A172 (cell line): ENCODE results near the gene MALT1. TPM values are rescaled to one million over a fixed set of nuclear protein-coding genes. Genes with fewer than 3 reads are reported as not detected.
A peak's percentile ranks its signal among the peaks of the same experiment; 100 is the strongest.
"Not testable (repeated sequence)": the region's sequence is repeated elsewhere in the genome, so short reads cannot be mapped to it uniquely, and the experiment has no call there.

Experiments used
- DNase-seq: peaks from one replicate; pipeline ENCODE4 v3.0.0-alpha.2; 2015; ENCODE audit warnings: low spot score
- total RNA-seq: library from RNA; depleted of rRNA; stranded (reverse); fragments of >200 nt; shearing (Covaris generic); gene quantifications from 2 replicates; pipeline ENCODE4 v1.2.3, GENCODE V29; 2014

The MALT1 gene
- total RNA-seq, 1 experiment from 2014 or later: 69.0 TPM

DNA sequence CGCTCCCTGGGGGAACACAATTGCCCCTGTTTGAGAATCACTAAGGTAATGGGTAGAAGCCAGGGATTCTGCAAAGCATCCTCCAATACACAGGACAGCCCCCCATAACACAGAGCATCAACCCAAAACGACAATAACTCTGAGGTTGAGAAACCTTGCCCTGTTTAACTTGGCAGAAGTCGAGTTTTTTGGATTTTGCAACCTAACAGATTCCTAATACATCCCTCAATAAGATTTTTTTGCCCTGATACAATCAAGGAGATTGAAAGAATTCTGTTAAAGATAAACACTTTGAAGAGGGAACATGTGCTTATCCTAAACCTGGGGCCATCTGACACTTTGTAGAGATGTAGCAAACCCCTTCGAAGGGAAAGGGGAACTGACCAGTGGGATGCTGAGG, 100.9 kb downstream of the MALT1 start:
- DNase-seq: no peak

DNA sequence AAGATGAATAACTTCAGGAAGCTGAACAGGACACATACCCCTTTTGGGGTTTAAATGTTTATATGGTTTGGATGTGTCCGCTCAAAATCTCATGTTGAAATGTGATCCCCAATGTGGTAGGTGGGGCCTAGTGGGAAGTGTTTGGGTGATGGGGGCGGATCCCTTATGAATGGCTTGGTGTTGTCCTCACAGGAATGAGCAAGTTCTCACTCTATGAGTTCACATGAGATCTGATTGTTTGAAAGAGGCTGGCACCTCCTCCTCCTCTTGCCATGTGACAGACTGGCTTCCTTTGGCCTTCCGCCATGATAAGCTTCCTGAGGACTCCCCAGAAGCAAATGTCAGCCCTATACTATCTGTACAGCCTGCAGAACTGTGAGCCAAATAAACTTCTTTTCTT, 104.8 kb downstream of the MALT1 start:
- peak; percentile 38 for DNase-seq

DNA sequence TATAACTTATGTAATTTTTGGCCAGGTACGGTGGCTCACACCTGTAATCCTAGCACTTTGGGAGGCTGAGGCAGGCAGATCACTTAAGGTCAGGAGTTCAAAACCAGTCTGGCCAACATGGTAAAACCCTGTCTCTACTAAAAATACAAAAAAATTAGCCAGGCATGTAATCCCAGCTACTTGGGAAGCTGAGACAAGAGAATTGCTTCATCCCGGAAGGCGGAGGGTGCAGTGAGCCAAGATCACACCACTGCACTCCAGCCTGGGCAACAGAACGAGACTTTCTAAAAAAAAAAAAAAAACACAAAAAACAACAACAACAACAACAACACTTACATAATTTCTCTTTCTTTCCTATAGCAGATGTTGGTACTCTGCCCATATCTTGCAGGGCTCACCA, 105.3 kb downstream of the MALT1 start:
- not testable (repeated sequence) for DNase-seq

DNA sequence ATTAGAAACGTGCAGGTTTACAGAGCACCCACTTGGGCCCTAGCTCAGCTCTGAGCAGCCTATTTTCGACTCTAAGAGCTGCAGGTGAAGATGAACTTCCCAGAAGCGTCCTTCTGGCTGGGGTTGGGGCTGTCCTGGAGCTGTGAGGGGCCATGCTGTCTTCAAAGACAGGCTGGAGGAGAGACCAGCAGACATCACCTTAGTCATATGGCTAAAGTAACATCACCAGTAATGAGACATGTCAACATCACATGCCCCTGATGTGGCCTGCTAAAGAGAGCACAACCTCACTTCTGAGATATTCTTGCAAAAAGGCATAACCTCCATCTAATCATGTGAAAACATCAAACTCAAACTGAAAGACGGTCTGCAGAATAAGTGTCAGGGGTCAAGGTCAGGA, 106.2 kb downstream of the MALT1 start:
- no peak for DNase-seq

- DNase-seq: no peak
Measured at GRCh38 chr18:58779529-58779928, 108.3 kb downstream of the MALT1 start.

DNA sequence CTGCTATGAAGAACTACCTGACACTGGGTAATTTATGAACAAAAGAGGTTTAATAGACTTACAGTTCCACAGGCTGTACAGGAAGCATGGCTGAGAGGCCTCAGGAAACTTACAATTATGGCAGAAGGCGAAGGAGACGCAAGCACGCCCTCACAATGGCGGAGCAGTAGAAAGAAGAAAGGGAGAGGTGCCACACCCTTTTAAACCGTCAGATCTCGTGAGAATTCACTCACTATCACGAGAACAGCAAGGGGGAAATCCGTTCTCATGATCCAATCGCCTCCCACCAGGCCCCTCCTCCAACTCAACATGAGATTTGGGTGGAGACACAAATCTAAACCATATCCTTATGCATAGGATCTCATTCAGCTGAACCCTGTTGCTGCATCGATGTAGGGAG, 108.8 kb downstream of the MALT1 start:
- DNase-seq: no peak

DNA sequence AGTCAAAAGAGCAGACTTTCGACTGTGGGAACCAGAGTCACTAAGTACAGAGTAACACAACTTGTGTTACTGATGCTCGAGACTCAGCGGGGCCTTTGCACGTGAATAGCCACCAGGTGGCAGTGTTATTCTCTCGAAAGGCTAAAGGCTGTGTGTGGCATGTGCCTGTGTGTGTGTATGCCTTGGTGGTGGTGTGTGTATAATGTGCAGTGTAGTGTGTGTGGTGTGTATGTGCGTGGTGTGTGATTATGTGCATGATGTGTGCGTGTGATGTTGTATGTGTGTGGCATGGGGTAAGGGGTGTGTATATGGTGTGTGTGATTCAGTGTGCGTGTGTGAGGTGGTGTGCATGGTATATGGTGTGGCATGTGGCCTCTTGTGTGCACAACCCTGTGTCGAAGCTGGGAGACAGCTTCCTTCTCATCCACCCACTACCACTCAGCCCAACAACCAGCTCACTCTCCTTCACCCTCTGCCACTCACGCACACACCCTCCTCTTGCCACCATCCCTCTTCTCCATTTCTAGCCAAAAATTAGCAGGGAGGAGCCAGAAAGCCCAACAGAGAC, 110.4 kb downstream of the MALT1 start:
- peak; percentile 55 for DNase-seq

DNA sequence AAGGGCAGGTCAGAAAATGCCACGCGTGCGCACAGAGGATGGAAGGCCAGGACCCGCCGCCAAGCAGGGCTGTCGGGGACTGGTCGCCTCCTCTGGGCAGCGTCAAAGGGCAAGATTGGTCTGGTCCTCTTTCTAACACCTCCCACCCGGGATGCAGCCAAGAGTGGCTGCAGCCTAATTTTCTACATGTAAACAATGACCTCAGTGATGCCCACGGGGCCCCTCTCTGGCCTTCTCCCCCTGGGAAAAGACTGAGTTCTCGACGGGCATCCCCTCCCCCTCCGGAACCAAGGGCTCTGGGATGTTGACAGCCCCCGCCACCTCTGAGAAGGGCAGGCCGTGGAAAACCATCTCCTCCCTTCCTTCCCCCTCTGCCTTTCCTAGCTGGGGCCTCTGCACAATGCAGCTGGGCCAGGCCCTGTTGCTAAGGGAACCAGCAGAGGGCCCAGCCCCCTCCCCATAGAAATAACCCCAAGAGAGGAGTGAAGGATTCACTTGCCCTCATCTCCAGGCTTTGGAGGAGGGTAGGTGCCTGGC, 113.4 kb downstream of the MALT1 start:
- DNase-seq: no peak

DNA sequence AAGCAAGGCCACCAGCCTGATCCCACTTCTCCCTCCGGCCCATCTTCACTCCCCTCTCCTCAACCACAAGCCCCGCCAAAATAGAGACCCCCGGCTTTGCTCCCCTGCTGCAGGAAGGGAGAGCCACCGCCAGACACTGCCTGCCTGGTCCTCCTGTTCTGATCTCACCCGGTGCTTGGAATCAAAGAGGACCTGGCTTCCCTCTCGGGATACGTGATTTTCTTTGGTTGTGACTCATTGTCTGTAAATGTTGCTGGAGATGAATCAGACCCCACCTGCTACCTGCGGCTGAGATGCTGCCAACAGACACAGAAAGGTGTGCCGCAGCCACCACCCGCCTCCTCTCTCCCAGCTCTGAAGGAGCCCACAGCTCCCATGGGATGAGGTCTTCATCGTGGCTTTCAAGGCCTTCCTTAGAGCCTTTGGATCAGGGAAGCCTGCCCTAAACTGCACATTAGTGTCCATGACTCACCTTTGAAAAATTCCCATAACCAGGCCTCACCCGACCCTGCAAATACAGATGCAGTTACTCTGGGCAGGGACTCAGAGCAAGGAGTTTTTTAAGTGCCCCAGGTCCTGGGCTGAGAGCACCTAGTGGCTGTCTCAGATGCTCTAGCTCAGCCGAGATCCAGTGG, 114.0 kb downstream of the MALT1 start:
- peak; percentile 89 for DNase-seq

- no peak for DNase-seq
Measured at GRCh38 chr18:58785870-58786269, 114.6 kb downstream of the MALT1 start.

DNA sequence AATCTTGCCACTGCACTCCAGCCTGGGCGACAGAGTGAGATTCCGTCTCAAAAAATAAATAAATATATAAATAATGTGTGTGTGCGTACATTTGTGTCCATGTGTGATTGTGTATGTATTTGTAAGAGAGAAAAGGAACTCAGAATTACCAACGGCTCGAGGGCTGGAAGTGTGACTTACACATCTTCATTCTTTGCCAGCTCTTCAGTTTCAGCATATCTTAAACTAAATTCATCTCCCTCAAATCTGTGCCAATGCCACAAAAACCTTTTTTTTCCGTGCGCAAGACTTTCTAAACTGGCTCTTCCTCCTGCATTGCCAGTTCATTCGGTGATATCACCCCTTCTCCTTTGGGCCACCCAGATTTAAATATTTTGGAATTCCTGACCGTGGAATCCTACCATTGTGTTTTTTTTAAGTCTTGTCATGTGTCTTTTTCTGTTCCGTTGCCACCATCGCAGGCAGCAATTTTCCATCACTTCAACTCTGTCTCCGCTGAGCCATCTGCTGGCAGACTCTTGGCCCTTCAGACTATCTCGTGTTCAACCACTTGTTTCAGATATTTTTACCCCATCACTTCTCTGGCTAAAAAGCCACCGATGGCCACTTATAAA, 116.4 kb downstream of the MALT1 start:
- no peak for DNase-seq

DNA sequence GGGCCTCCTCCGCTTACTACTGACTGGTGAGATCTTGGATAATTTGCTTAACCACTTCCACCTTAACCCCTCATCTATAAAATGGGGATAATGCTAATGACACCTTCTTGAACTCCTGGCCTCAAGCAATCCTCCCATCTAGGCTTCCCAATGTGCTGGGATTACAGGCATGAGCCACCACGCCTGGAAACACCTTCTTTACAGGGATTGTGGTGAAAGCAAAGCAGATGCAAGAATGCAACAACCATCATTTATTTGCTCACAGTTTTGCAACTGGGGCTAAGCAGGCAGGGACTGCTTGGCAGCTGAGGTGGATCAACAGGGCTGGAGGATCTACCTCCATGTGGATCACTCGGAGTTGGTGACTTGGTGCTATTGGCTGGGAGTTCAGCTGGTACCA, 117.2 kb downstream of the MALT1 start:
- no peak for DNase-seq

DNA sequence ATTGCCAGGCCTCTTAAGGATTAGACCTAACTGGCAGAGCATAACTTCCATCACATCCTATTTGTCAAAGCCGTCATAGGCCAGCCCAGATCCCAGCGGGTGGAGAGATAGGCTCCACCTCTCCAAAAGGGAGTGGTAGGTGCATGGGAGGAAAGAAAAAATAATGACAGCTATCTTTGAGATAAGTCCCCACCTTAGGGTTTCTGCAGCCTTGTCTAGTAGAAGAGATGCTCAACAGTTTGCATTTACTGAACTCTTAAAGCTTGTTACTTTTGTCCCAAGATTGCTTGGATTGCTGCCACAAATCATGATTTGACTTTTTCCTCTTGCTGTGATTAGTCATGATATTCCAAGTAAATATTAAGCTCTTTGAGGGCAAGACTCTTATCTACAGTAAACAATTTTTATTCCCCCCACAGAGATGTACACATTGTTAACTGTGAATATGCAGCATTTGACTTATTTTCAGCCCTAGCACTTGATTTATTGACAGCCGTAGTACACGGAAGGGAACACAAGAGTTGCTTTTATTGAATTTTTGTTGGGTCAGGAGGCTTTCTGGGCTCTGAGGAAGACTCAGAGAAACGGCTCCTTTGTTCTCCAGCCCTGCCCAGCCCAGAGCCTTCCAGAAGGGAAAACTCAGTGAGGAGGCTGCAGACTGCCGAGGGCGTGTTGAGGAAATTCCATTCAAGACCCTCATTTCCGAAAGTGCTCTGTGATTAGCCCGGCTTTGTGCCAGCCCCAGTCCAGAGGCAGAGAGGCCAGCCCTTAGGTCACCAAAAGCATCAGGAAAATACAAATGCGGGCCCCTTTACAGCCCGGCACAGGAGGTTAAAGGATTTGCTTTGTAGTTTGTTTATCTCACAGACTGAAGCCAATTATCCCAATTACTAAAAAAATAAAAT, 118.0 kb downstream of the MALT1 start:
- peak; percentile 46 for DNase-seq

DNA sequence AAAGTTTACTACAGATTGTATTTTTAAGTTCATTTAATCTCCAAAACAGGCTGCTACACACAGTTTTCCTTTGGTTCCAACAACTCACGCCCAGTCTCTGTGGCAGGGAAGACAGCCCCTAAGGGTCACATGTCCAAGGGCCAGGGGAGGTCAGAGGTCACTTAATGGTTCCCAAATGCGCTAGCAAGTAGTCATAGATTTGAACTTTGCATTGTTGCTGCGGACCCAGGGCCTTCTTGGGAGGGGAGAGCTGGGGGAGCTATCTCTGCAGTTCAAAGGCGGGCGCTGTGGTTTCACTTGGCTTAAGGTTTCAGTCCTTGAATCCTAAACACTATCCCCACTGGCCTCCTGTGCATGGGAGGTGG, 118.6 kb downstream of the MALT1 start:
- no peak for DNase-seq

GRCh38 chr18:58792086-58792485, 120.8 kb downstream of the MALT1 start:
- no peak for DNase-seq

DNA sequence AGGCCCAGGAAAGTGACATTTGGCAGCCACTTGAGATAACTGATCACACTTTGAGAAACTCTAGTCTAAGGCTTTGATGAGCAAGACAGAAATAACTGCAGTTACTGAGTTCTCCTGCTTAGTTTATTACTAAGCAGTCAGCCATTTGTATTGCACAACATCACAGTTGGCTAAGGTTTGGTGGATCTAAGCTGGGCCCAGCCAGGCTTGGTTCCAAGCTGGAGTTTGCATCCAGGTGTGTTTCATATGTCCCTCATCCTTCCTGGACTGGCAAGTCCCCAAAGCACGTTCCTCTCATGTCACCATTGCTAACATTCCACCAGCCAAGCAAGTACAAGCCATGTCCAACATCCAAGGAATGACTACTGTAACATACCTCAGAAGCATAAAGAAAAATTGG, 122.1 kb downstream of the MALT1 start:
- no peak for DNase-seq

DNA sequence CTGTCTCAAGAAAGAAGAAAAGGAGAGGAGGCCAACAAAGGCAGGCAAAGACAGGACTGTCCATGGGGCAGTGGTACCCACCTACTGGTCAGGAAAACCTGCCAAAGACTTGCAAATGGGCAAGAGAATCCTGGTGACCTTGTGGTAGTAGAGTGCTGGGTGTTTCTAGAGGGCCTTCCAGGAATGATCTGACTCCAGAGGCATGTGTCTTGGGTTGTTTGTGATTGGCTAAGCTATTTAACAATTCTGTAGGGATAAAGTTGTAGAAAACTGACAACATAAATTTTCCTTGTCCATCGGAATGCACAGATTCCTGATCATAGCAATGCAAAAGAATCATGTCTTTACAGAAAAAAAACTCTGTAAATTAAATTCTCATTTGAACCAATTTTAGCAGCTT, 125.0 kb downstream of the MALT1 start:
- DNase-seq: no peak

GRCh38 chr18:58800582-58800981, 129.3 kb downstream of the MALT1 start:
- no peak for DNase-seq

GRCh38 chr18:58802959-58803358, 131.7 kb downstream of the MALT1 start:
- DNase-seq: no peak

- no peak for DNase-seq
Measured at GRCh38 chr18:58803978-58804377, 132.7 kb downstream of the MALT1 start.
